HFFc6 (cell line): ENCODE measurements around the gene DENND5A. TPM values are rescaled to one million over a fixed set of nuclear protein-coding genes. Genes with fewer than 3 reads are reported as not detected.

ENCODE experiments used
- DNase-seq: peaks from one replicate; pipeline ENCODE4 v3.0.0-alpha.2; 2018
- H3K27ac Mint-ChIP-seq: 2 replicates; pipeline ENCODE4 v1.8.0; 2020; ENCODE audit warnings: mild to moderate bottlenecking, mixed read lengths
- H3K27me3 Mint-ChIP-seq: 2 replicates; pipeline ENCODE4 v1.8.0; 2021; ENCODE audit warnings: mild to moderate bottlenecking, moderate library complexity, mixed read lengths; ENCODE audit not compliant: insufficient read depth
- H3K36me3 Mint-ChIP-seq: 2 replicates; pipeline ENCODE4 v1.8.0; 2021; ENCODE audit warnings: low read depth, mixed read lengths
- H3K4me1 Mint-ChIP-seq: 2 replicates; pipeline ENCODE4 v1.8.0; 2020; ENCODE audit warnings: low read depth, mixed read lengths
- H3K4me3 Mint-ChIP-seq: 2 replicates; pipeline ENCODE4 v1.8.0; 2020; ENCODE audit warnings: mild to moderate bottlenecking, moderate library complexity, mixed read lengths
- H3K9me3 Mint-ChIP-seq: 2 replicates; pipeline ENCODE4 v1.8.0; 2020; ENCODE audit warnings: mild to moderate bottlenecking, mixed read lengths
- total RNA-seq, 6 experiments: library from RNA; stranded (reverse); fragmentation: NEBNext Ultra II Directional; extraction: Animal tissue kit (Norgen Biotek cat#: 25700); gene quantifications; 2 replicates in 1 of 6; 3 replicates in 5 of 6; pipeline ENCODE4 v1.2.3, GENCODE V29; 2021
- TF ChIP-seq, protein P1 (sequence below): fragments of 200-600 bp; sonication (generic); IDR thresholded peaks from 2 replicates; pipeline ENCODE4 v1.5.0; 2021; ENCODE audit warnings: antibody characterized with exemption, mild to moderate bottlenecking

The DENND5A gene
- total RNA-seq, 6 experiments from 2014 or later = 82.0 to 106 (median 92.8) TPM

DNA sequence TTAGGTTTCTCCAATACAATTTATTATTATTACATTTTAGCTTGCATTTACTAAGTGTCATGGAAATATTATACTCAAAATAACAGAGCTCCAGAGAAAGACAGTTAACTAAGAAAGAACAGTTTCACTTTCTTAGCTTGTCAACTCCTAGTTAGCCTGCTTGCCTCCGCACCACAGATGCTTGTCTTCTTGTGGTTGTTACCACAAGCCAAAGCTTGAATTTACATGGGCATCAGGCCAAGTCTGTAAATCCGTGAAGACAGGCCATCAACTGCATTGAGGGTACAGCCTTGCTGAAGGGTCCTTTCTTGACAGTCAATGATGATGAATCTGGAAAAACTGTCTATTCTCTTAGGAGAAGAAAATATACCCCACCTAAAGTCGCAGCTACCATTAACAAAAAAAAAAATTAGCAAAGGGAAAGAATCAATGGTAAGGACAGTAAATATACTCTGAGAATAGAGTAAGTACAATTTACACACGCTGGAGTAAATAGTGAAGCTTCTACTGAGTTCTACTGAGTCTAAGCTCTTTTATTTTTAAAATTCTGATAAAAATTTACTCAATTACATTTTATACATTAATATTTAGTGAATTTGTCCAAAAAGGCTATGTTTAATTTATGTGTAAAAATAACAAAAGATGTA lies 15.6 kb upstream of the DENND5A start:
- H3K4me3 Mint-ChIP-seq = no peak overlapping the region
- DNase-seq = no peak
- H3K4me1 Mint-ChIP-seq = no peaks in the 10 kb centered on the region
- TF ChIP-seq, protein P1, sequence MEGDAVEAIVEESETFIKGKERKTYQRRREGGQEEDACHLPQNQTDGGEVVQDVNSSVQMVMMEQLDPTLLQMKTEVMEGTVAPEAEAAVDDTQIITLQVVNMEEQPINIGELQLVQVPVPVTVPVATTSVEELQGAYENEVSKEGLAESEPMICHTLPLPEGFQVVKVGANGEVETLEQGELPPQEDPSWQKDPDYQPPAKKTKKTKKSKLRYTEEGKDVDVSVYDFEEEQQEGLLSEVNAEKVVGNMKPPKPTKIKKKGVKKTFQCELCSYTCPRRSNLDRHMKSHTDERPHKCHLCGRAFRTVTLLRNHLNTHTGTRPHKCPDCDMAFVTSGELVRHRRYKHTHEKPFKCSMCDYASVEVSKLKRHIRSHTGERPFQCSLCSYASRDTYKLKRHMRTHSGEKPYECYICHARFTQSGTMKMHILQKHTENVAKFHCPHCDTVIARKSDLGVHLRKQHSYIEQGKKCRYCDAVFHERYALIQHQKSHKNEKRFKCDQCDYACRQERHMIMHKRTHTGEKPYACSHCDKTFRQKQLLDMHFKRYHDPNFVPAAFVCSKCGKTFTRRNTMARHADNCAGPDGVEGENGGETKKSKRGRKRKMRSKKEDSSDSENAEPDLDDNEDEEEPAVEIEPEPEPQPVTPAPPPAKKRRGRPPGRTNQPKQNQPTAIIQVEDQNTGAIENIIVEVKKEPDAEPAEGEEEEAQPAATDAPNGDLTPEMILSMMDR = no peak
- H3K36me3 Mint-ChIP-seq = no peaks in the 10 kb centered on the region; the same call in 1 of the 2 replicates
- no peak overlapping the region for H3K27ac Mint-ChIP-seq
- H3K9me3 Mint-ChIP-seq = no peaks in the 10 kb centered on the region
- H3K27me3 Mint-ChIP-seq = peaks cover 5% of the 10 kb centered on the region; the same call in 1 of the 2 replicates

DNA sequence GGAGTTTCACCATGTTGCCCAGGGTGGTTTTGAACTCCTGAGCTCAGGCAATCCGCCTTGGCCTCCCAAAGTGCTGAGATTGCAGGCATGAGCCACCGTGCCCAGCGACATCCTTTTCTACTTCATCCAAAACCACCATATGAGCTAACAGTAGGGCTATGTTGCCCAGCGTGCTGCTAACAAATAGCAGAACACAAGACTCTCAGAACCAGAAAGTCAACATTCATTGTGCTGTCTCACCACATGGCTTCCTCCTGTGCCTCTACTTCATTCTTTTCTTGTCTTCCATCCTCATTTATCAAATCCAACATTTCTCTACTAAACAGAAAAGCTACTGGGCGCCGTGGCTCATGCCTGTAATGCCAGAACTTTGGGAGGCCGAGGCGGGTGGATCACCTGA lies 12.0 kb upstream of the DENND5A start:
- Mint-ChIP-seq H3K9me3 (no peaks in the 10 kb centered on the region), H3K36me3 (no peaks in the 10 kb centered on the region; the same call in 1 of the 2 replicates), H3K4me3 (no peak overlapping the region), H3K27me3 (peaks cover 4% of the 10 kb centered on the region; the same call in 1 of the 2 replicates), H3K4me1 (peaks cover 7% of the 10 kb centered on the region), H3K27ac (no peak overlapping the region)
- DNase-seq = no peak
- TF ChIP-seq, protein P1 = no peak

DNA sequence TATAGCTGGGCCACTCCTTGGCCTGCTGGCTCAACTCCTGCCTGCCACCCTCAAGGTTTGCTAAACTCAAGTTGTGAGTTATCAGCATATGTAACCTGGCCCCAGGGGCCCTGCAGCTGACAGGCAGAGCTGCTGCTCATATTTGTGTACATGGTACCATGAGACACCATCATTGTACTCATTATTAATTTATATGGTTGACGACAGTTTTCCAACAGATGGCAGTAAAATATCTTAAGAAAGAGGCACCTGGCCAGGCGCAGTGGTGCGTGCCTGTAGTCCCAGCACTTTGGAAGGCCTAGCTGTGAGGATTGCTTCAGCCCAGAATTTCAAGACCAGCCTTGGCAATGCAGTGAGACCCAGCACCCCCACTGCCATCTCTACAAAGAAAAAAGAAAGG lies 11.4 kb upstream of the DENND5A start:
- H3K27ac Mint-ChIP-seq = no peak overlapping the region
- H3K27me3 Mint-ChIP-seq = peaks cover 2% of the 10 kb centered on the region; the same call in 1 of the 2 replicates
- TF ChIP-seq, protein P1 = no peak
- no peak overlapping the region for H3K4me3 Mint-ChIP-seq
- H3K36me3 Mint-ChIP-seq = no peaks in the 10 kb centered on the region; the same call in 1 of the 2 replicates
- DNase-seq = no peak
- H3K4me1 Mint-ChIP-seq = peaks cover 7% of the 10 kb centered on the region
- no peaks in the 10 kb centered on the region for H3K9me3 Mint-ChIP-seq

DNA sequence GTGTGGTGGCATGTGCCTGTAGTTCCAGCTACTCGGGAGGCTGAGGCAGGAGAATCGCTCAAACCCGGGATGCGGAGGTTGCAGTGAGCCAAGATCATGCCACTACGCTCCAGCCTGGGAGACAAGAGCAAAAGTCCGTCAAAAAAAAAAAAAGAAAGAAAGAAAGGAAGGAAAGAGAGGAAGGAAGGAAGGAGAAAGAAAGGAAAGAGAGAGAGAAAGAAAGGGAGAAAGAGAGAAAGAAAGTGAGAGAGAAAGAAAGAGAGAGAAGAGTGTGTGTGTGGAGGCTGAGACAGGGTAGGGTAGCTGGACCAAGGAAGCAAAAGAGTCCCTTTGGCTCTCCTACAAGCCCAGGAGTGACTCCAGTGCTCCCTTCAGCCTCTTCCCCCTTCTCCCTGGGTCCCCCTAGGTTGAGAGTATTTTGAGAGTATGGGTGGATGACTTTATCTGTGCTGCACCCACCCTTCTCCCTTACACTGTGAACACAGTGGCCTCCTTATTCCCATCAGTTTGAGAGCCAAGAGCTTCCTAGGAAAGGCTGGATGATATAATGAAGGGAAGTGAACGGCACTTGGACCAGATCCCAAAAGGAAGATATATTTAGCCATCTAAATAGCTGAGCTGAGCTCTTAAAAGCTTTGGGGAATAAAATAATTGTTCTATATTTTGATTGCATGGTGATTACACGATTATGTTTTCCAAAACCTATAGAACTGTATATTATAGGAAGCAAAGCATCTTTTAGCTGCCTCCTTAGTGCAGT lies 9.5 kb upstream of the DENND5A start:
- no peaks in the 10 kb centered on the region for H3K36me3 Mint-ChIP-seq
- H3K9me3 Mint-ChIP-seq = no peaks in the 10 kb centered on the region
- H3K27ac Mint-ChIP-seq = no peak overlapping the region
- H3K27me3 Mint-ChIP-seq = peaks cover 2% of the 10 kb centered on the region; the same call in 1 of the 2 replicates
- peaks cover 11% of the 10 kb centered on the region for H3K4me1 Mint-ChIP-seq
- TF ChIP-seq, protein P1 = no peak
- H3K4me3 Mint-ChIP-seq = no peak overlapping the region; the same call in 1 of the 2 replicates
- DNase-seq = no peak

DNA sequence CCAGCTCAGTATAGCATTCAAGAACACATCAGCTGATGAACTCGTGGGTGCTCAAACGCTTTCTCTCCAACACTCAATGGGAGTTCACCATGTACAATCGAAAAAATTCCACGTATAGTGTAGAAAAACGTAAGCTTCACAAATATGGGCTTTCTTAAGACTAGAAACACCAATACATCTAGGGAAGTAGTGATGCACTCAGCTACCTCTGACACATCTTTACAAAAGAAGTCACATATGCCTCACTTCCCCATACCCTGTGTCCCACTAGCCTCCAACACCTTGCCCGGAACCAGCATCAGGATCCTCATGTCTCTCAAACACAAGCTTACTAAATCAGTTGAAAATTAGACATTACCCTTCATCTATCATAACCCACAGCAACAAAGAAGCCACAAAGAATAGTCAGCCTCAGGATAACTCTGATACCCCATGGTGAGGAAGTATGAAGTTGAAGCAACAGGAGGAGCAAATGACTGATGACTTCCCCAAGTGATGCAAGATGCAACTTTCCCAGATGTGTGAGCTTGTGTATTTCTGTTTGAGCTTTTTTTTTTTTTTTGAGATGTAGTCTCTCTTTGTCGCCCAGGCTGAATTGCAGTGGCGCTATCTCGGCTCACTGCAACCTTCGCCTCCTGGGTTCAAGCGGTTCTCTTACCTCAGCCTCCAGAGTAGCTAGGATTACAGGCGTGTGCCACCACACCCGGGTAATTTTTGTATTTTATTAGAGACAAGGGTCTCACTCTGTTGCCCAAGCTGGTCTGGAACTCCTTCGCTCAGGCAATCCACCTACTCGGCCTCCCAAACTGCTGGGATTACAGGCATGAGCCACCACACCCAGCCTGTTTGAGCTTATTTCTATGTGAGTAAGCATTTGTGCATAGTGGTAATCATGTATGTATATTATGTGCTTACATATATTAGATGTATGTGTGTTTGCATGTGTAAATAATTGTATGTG lies 8.5 kb upstream of the DENND5A start:
- H3K36me3 Mint-ChIP-seq = no peaks in the 10 kb centered on the region
- TF ChIP-seq, protein P1 = no peak
- H3K27ac Mint-ChIP-seq = no peak overlapping the region
- H3K4me1 Mint-ChIP-seq = peaks cover 15% of the 10 kb centered on the region
- peaks cover 2% of the 10 kb centered on the region; the same call in 1 of the 2 replicates for H3K27me3 Mint-ChIP-seq
- no peaks in the 10 kb centered on the region for H3K9me3 Mint-ChIP-seq
- H3K4me3 Mint-ChIP-seq = no peak overlapping the region; the same call in 1 of the 2 replicates
- no peak for DNase-seq
